ENCODE results near the gene HECTD4. TPM values are rescaled to one million over a fixed set of nuclear protein-coding genes. Genes with fewer than 3 reads are reported as not detected.
A peak's percentile ranks its signal among the peaks of the same experiment; 100 is the strongest.

The HECTD4 gene
- total and polyA plus RNA-seq, 2 experiments from 2014 or later = 25.7 to 36.9 TPM

DNA sequence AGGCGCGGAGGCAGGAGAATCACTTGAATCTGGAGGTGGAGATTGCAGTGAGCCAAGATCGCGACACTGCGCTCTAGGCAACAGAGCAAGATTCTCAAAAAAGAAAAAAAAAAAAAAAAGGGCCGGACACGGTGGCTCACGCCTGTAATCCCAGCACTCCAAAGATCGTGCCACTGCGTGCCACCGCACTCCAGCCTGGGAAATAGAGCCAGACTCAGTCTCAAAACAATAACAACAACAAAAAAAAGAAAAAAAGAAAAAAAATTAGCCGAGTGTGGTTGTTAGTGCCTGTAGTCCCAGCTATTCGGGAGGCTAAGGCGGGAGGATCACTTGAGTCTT lies 27.6 kb upstream of the HECTD4 start (continued):
- no peak for TF ChIP-seq ZNF114 (CRISPR knock-in tag; IDR thresholded peaks at IDR 0.05)
- no peak for TF ChIP-seq JUNB (IDR thresholded peaks at IDR 0.05; ENCODE audit: unreplicated experiment)
- no peak for TF ChIP-seq ZNF331 (CRISPR knock-in tag; IDR thresholded peaks at IDR 0.05; ENCODE audit: low read depth)

DNA sequence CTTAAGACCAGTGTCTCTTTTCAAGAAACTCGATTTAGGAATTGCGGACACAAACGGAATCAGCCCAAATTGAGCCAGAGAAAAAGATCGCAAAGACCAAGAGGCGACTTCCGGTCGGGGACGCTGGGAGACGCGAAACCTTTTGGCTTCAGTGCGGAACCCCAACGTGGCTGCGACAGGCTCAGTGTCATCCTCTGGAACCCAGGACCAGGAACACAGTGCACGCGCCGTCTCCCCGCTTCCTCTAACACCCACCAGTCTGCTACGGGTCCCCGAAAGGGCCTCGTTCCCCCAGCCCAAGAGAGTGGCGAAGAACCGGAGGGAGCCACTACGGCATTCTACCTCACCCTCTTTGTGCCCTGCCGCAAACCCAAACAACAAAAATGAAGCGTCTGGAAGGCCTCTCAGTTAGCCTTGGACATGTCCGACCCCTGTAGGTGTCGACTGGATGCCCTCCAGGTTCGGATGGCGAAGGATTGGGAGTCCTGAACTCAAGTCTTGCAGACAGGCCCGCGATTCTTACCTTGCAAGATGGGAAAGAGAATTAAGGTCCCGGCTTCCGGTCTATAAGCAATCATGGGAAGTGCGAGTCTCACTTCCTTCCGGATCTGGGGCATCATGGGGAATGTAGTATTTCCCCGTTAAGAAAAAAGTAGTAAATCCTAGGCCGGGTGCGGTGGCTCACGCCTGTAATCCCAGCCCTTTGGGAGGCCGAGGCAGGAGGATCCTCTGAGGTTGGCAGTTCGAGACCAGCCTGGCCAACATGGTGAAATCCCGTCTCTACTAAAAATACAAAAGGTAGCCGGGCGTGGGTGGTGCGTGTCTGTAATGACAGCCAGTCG lies 27.1 kb upstream of the HECTD4 start, which contains the start of gene RPL6:
RPL6 (minus strand) TSS at position 542 of the 842 bp plus-strand sequence. CDS start 949 bp downstream, outside the sequence.
- H2AFZ ChIP-seq = no peak within 1 kb of the TSS
- DNase-seq (ENCODE audit: low spot score) = peak; percentile 98
- H3K4me1 ChIP-seq (ENCODE audit: insufficient read depth) = peaks cover 11% of the 10 kb centered on the region; the same call in 1 of the 2 replicates
- H3K4me2 ChIP-seq = peak within 1 kb of the TSS; percentile 87
- Mint-ChIP-seq H3K36me3 (ENCODE audit: low read depth) (peaks cover 53% of the 10 kb centered on the region), H3K4me1 (peaks cover 16% of the 10 kb centered on the region), H3K27ac (peak within 1 kb of the TSS; percentile 100), H3K9me3 (no peaks in the 10 kb centered on the region; the same call in 2 of the 3 replicates), H3K27me3 (ENCODE audit: insufficient read depth, low read depth, poor library complexity) (peaks cover 14% of the 10 kb centered on the region), H3K4me3 (peak within 1 kb of the TSS; percentile 100)
- ATAC-seq = peak; percentile 94
- H3K4me3 ChIP-seq = peak within 1 kb of the TSS; percentile 83
- peaks cover 48% of the 10 kb centered on the region for H3F3A ChIP-seq (replicated peaks; ENCODE audit: low read depth)
- H3K36me3 ChIP-seq (ENCODE audit: insufficient read depth) = peaks cover 44% of the 10 kb centered on the region
- TF ChIP-seq, protein P1, sequence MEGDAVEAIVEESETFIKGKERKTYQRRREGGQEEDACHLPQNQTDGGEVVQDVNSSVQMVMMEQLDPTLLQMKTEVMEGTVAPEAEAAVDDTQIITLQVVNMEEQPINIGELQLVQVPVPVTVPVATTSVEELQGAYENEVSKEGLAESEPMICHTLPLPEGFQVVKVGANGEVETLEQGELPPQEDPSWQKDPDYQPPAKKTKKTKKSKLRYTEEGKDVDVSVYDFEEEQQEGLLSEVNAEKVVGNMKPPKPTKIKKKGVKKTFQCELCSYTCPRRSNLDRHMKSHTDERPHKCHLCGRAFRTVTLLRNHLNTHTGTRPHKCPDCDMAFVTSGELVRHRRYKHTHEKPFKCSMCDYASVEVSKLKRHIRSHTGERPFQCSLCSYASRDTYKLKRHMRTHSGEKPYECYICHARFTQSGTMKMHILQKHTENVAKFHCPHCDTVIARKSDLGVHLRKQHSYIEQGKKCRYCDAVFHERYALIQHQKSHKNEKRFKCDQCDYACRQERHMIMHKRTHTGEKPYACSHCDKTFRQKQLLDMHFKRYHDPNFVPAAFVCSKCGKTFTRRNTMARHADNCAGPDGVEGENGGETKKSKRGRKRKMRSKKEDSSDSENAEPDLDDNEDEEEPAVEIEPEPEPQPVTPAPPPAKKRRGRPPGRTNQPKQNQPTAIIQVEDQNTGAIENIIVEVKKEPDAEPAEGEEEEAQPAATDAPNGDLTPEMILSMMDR (conservative IDR thresholded peaks at IDR 0.05; ENCODE audit: low read depth in 2 of 2) = no peak
- TF ChIP-seq, protein P2, sequence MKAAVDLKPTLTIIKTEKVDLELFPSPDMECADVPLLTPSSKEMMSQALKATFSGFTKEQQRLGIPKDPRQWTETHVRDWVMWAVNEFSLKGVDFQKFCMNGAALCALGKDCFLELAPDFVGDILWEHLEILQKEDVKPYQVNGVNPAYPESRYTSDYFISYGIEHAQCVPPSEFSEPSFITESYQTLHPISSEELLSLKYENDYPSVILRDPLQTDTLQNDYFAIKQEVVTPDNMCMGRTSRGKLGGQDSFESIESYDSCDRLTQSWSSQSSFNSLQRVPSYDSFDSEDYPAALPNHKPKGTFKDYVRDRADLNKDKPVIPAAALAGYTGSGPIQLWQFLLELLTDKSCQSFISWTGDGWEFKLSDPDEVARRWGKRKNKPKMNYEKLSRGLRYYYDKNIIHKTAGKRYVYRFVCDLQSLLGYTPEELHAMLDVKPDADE (IDR thresholded peaks at IDR 0.05) = peak; percentile 94
- TF ChIP-seq POLR2AphosphoS5 (IDR thresholded peaks at IDR 0.05; ENCODE audit: low read depth) (peak; percentile 93), CREB1 (CRISPR knock-in tag; IDR thresholded peaks at IDR 0.05; ENCODE audit: low read depth) (0 out of 2 replicates have a peak, but pooled peaks have one; percentile 10), EZH2phosphoT487 (IDR thresholded peaks at IDR 0.05; ENCODE audit: unreplicated experiment) (no peak), JUNB (IDR thresholded peaks at IDR 0.05; ENCODE audit: unreplicated experiment) (no peak), ZNF114 (CRISPR knock-in tag; IDR thresholded peaks at IDR 0.05) (no peak), ZNF331 (CRISPR knock-in tag; IDR thresholded peaks at IDR 0.05; ENCODE audit: low read depth) (0 out of 2 replicates have a peak, but pooled peaks have one; percentile 23)
- TF ChIP-seq, protein P3, sequence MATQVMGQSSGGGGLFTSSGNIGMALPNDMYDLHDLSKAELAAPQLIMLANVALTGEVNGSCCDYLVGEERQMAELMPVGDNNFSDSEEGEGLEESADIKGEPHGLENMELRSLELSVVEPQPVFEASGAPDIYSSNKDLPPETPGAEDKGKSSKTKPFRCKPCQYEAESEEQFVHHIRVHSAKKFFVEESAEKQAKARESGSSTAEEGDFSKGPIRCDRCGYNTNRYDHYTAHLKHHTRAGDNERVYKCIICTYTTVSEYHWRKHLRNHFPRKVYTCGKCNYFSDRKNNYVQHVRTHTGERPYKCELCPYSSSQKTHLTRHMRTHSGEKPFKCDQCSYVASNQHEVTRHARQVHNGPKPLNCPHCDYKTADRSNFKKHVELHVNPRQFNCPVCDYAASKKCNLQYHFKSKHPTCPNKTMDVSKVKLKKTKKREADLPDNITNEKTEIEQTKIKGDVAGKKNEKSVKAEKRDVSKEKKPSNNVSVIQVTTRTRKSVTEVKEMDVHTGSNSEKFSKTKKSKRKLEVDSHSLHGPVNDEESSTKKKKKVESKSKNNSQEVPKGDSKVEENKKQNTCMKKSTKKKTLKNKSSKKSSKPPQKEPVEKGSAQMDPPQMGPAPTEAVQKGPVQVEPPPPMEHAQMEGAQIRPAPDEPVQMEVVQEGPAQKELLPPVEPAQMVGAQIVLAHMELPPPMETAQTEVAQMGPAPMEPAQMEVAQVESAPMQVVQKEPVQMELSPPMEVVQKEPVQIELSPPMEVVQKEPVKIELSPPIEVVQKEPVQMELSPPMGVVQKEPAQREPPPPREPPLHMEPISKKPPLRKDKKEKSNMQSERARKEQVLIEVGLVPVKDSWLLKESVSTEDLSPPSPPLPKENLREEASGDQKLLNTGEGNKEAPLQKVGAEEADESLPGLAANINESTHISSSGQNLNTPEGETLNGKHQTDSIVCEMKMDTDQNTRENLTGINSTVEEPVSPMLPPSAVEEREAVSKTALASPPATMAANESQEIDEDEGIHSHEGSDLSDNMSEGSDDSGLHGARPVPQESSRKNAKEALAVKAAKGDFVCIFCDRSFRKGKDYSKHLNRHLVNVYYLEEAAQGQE (IDR thresholded peaks at IDR 0.05; ENCODE audit: unreplicated experiment) = no peak
- H3K79me2 ChIP-seq (replicated peaks; ENCODE audit: insufficient read depth) = peaks cover 28% of the 10 kb centered on the region
- H3K27ac ChIP-seq (ENCODE audit: low read depth) = peak within 1 kb of the TSS; percentile 97
- peaks cover 38% of the 10 kb centered on the region for H4K20me1 ChIP-seq (replicated peaks; ENCODE audit: insufficient read depth)
- no peaks in the 10 kb centered on the region for H3K9me2 ChIP-seq (ENCODE audit: insufficient read depth)
- no peaks in the 10 kb centered on the region for H3K27me3 ChIP-seq (ENCODE audit: insufficient read depth)

Measured in GM23338 (cell line).